Measurements from ENCODE around the gene HOXA10. TPM values are rescaled to one million over a fixed set of nuclear protein-coding genes. Genes with fewer than 3 reads are reported as not detected.

The HOXA10 gene
- total RNA-seq, 1 experiment from 2014 or later, result not detected

DNA sequence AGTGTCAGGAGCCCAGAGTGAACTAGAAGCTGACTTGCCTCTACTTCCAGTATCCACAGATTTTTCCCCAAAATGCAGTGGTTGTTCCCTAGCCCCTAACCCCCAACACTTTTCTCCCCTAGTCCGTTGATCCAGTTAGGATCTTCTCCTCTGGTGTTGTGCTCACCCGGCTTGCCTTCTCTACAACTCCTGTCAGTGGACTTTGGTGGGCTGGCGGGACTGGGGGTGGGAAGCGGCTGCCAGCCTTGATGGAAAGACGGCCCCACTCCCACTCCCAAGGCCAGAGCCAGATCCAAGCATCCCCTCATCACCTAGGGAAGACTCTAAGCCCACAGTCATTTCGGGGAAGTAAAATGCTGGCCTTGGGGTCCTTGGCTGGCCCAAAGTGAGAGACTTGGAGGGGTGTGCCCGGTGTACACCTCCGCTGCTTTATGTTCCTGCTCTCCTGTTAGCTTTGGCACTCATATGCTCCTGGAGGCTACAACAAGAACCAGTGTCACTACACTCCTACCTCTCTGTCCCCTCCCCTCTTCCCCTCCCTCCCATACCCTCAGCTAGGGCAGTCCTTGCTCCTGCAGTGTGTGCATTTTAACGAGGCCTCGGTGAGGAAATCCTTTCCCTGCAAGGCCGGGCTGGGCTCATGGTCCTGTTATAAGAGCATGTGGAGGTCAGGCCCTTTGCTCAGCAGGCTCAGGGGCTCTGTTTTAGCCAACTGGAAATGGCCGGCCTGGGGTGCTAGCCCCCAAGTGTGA is 930 bp upstream of the HOXA10 start:
- Histone ChIP-seq H3K36me3 (ENCODE audit: insufficient read depth, low read length, poor library complexity, severe bottlenecking) (no peaks in the 10 kb centered on the region), H3K4me1 (ENCODE audit: insufficient read depth, low read length, poor library complexity, severe bottlenecking) (peaks cover 7% of the 10 kb centered on the region), H3K27me3 (replicated peaks; ENCODE audit: insufficient read depth, low read depth, low read length, poor library complexity) (peaks cover 95% of the 10 kb centered on the region), H3K4me3 (ENCODE audit: low read depth, low read length, poor library complexity, severe bottlenecking) (no peak overlapping the region), H3K9me3 (ENCODE audit: low read depth, low read length, poor library complexity, severe bottlenecking) (no peaks in the 10 kb centered on the region), H3K27ac (ENCODE audit: low read depth, low read length, poor library complexity, severe bottlenecking) (no peak overlapping the region)
- ChIA-PET CTCF (no interaction called here), POLR2A (ENCODE audit: low non-redundant PET) (no interaction called here)
- TF ChIP-seq EZH2 (IDR thresholded peaks at IDR 0.05; ENCODE audit: borderline replicate concordance, low read depth, low read length, poor library complexity, severe bottlenecking), result no peak
- no peak for TF ChIP-seq CTCF (conservative IDR thresholded peaks at IDR 0.05; ENCODE audit: low read depth, low read length)
- no TSS peak for BruUV-seq (replicated peaks)
- DNase-seq (ENCODE audit: low spot score), result no peak
- intact Hi-C loops (cut with micrococcal nuclease; ENCODE audit: unreplicated experiment), result no loop called here

DNA sequence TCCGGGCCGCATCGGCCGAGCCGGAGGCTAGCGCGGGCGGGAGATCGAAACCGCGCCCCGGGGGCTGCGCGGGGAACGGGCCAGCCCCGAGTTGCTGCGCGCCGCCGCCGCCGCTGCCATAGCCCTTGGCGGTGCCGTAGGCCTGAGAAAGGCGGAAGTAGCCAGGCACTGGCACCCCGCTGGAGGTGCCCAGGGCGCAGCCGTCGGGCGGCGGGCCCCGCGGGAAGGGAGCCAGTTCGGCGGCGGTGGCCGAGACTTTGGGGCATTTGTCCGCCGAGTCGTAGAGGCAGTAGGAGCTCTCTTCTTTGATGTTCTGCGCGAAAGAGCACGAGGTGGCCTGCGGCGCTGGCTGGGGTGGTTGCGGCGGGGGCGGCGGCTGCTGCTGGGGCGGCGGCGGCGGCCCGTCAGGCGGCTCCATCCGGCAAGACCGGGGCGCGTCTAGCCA is 587 bp downstream of the HOXA10 start:
- H3K27me3 ChIP-seq (replicated peaks; ENCODE audit: insufficient read depth, low read depth, low read length, poor library complexity), result peaks cover 86% of the 10 kb centered on the region
- H3K4me1 ChIP-seq (ENCODE audit: insufficient read depth, low read length, poor library complexity, severe bottlenecking), result peaks cover 7% of the 10 kb centered on the region
- peak overlapping the region; percentile 41 for H3K4me3 ChIP-seq (ENCODE audit: low read depth, low read length, poor library complexity, severe bottlenecking)
- no peak for DNase-seq (ENCODE audit: low spot score)
- no peak overlapping the region for H3K27ac ChIP-seq (ENCODE audit: low read depth, low read length, poor library complexity, severe bottlenecking)
- intact Hi-C loops (cut with micrococcal nuclease; ENCODE audit: unreplicated experiment), result no loop called here
- BruUV-seq (replicated peaks), result no TSS peak
- no peaks in the 10 kb centered on the region for H3K36me3 ChIP-seq (ENCODE audit: insufficient read depth, low read length, poor library complexity, severe bottlenecking)
- ChIA-PET CTCF (no interaction called here), POLR2A (ENCODE audit: low non-redundant PET) (no interaction called here)
- TF ChIP-seq CTCF (conservative IDR thresholded peaks at IDR 0.05; ENCODE audit: low read depth, low read length) (no peak), EZH2 (IDR thresholded peaks at IDR 0.05; ENCODE audit: borderline replicate concordance, low read depth, low read length, poor library complexity, severe bottlenecking) (peak; percentile 96)
- no peaks in the 10 kb centered on the region for H3K9me3 ChIP-seq (ENCODE audit: low read depth, low read length, poor library complexity, severe bottlenecking)

GRCh38 chr7:27172823-27173510 is 1.2 kb downstream of the HOXA10 start:
- Histone ChIP-seq H3K4me1 (ENCODE audit: insufficient read depth, low read length, poor library complexity, severe bottlenecking) (peaks cover 7% of the 10 kb centered on the region), H3K4me3 (ENCODE audit: low read depth, low read length, poor library complexity, severe bottlenecking) (peak overlapping the region; percentile 41), H3K36me3 (ENCODE audit: insufficient read depth, low read length, poor library complexity, severe bottlenecking) (no peaks in the 10 kb centered on the region), H3K9me3 (ENCODE audit: low read depth, low read length, poor library complexity, severe bottlenecking) (no peaks in the 10 kb centered on the region), H3K27me3 (replicated peaks; ENCODE audit: insufficient read depth, low read depth, low read length, poor library complexity) (peaks cover 85% of the 10 kb centered on the region), H3K27ac (ENCODE audit: low read depth, low read length, poor library complexity, severe bottlenecking) (no peak overlapping the region)
- POLR2A ChIA-PET (ENCODE audit: low non-redundant PET), result no interaction called here
- no TSS peak for BruUV-seq (replicated peaks)
- intact Hi-C loops (cut with micrococcal nuclease; ENCODE audit: unreplicated experiment), result no loop called here
- peak; percentile 35 for DNase-seq (ENCODE audit: low spot score)
- TF ChIP-seq CTCF (conservative IDR thresholded peaks at IDR 0.05; ENCODE audit: low read depth, low read length) (no peak), EZH2 (IDR thresholded peaks at IDR 0.05; ENCODE audit: borderline replicate concordance, low read depth, low read length, poor library complexity, severe bottlenecking) (no peak)
- CTCF ChIA-PET, result no interaction called here
